Right cardiac atrium (tissue), 5 donors: ENCODE data around the gene ZNF335. TPM values are rescaled to one million over a fixed set of nuclear protein-coding genes. Genes with fewer than 3 reads are reported as not detected.
A peak's percentile ranks its signal among the peaks of the same experiment; 100 is the strongest.
"Not testable (repeated sequence)": the region's sequence is repeated elsewhere in the genome, so short reads cannot be mapped to it uniquely, and the experiment has no call there.

ENCODE experiments used
- ATAC-seq, 2 donors: fragments of 200-7000 bp; cut with Tn5 transposase; one replicate each; pipeline versions ENCODE4 v1.8.0 to v1.9.1; 2020; ENCODE audit warnings: moderate library complexity in 2 of 2, mild to moderate bottlenecking in 1 of 2
- DNase-seq, 3 donors: peaks; one replicate each; pipeline ENCODE4 v3.0.0-alpha.2; 2020
- H3K27ac ChIP-seq: one replicate; pipeline ENCODE4 v1.5.1; 2013; ENCODE audit warnings: mild to moderate bottlenecking, low read length, control low read depth, moderate library complexity
- H3K27me3 ChIP-seq: one replicate; pipeline ENCODE4 v1.6.1; 2013; ENCODE audit not compliant: control insufficient read depth, insufficient read depth
- H3K4me1 ChIP-seq: one replicate; pipeline ENCODE4 v1.6.1; 2013; ENCODE audit warnings: low read length; ENCODE audit not compliant: control insufficient read depth, insufficient read depth
- H3K4me3 ChIP-seq: one replicate; pipeline ENCODE4 v1.5.1; 2013; ENCODE audit warnings: low read length, control low read depth
- H3K9me3 ChIP-seq: one replicate; pipeline ENCODE4 v1.6.1; 2013; ENCODE audit warnings: low read length; ENCODE audit not compliant: control insufficient read depth
- WGBS: extraction: QIAGEN DNeasy Blood & Tissue Kit; methylation state at CpG from one replicate; pipeline ENCODE4 v1.1.7; 2013; 5-methylcytosine and 5-hydroxymethylcytosine counted together
- intact Hi-C, 4 donors: fragments of 100-400 bp; cut with DNase I; formaldehyde crosslinking; loops; one replicate each; pipeline versions ENCODE4 v1.11.0 to v1.14.0; 2022 to 2023
- polyA plus RNA-seq: library from polyadenylated mRNA; stranded (reverse); fragments of 200-250 nt; gene quantifications from one replicate; pipeline ENCODE4 v1.2.3, GENCODE V29; 2013
- total RNA-seq, 4 donors: library from RNA; stranded (reverse); fragmentation: NEBNext Ultra II Directional; extraction: Animal tissue kit (Norgen Biotek cat#: 25700); gene quantifications; one replicate each; pipeline ENCODE4 v1.2.1, GENCODE V29; 2021
- donor health status: healthy with polysubstance abuse.
- donor health status: DM: no; HTN: yes; CAD: no.
- donor health status: DM: no; HTN: no; CAD: no.
- donor health status: DM: no; HTN: yes; CAD: no; lungs with severe emphysema.
- donor health status: DM: yes; HTN: yes; CAD: no.

ZNF335 gene
- total and polyA plus RNA-seq, 5 donors = 6.4 to 10.1 (median 8.5) TPM

- ATAC-seq (no peak), DNase-seq (no peak)
- Histone ChIP-seq H3K4me1 (no peaks in the 10 kb centered on the region), H3K9me3 (no peaks in the 10 kb centered on the region), H3K27ac (no peak overlapping the region), H3K4me3 (no peak overlapping the region), H3K27me3 (no peaks in the 10 kb centered on the region)
- intact Hi-C loops = no loop called here
- WGBS = 92% methylated on average over 13 of the region's 13 CpGs
Observed at GRCh38 chr20:45940469-45940868, 31.5 kb downstream of the ZNF335 start.

GRCh38 chr20:45940053-45940452 is 31.9 kb downstream of the ZNF335 start:
- 86% methylated on average over 3 of the region's 3 CpGs for WGBS

GRCh38 chr20:45938727-45939438 is 33.1 kb downstream of the ZNF335 start:
- no peak overlapping the region for H3K4me3 ChIP-seq
- ATAC-seq = no peak
- WGBS = 85% methylated on average over 13 of the region's 13 CpGs
- H3K9me3 ChIP-seq = no peaks in the 10 kb centered on the region
- intact Hi-C loops = loop anchor here in 1 of 4 donors (10.0 kb wide), 1 partner anchor 104 kb away; the partner anchor contains the start of gene SNX21
- no peak overlapping the region for H3K27ac ChIP-seq
- H3K4me1 ChIP-seq = no peaks in the 10 kb centered on the region
- DNase-seq = peak in 1 of 3 donors; percentile 10
- no peaks in the 10 kb centered on the region for H3K27me3 ChIP-seq

More at GRCh38 chr20:45940053-45940452, 31.9 kb downstream of the ZNF335 start:
- Histone ChIP-seq H3K27me3 (no peaks in the 10 kb centered on the region), H3K4me1 (no peaks in the 10 kb centered on the region), H3K27ac (no peak overlapping the region), H3K4me3 (no peak overlapping the region), H3K9me3 (no peaks in the 10 kb centered on the region)
- no peak for ATAC-seq
- intact Hi-C loops = no loop called here
- DNase-seq = no peak

DNA sequence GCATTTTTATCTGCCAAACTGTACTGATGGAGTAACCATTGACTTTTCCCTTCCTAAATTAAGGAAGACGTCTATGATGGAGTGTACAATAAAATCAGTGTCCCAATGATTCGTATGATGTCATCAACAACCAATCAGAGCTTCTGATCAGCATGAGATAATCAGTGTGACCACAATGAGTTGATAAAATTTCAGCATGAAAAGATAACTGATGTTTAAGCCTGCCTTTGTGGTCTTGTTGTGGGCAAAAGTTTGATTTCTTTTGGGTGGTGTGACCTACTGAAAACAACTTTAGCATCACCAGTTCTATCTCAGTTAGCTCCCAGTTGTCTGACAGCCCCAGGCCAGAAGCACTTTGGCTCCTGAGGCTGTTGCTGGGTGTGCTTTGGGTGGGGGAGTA is 34.2 kb downstream of the ZNF335 start:
- ATAC-seq = no peak
- no peak for DNase-seq
- Histone ChIP-seq H3K27ac (no peak overlapping the region), H3K27me3 (no peaks in the 10 kb centered on the region), H3K4me1 (peaks cover 6% of the 10 kb centered on the region), H3K9me3 (no peaks in the 10 kb centered on the region), H3K4me3 (no peak overlapping the region)
- intact Hi-C loops = loop anchor here in 1 of 4 donors (10.0 kb wide), 1 partner anchor 103 kb away; the partner anchor contains the start of gene SNX21
- WGBS = 59% methylated on average over 2 of the region's 2 CpGs

- Histone ChIP-seq H3K27ac (peak overlapping the region; percentile 98), H3K4me3 (peak overlapping the region; percentile 92), H3K4me1 (peaks cover 6% of the 10 kb centered on the region), H3K27me3 (no peaks in the 10 kb centered on the region), H3K9me3 (no peaks in the 10 kb centered on the region)
- 7% methylated on average over 21 of the region's 21 CpGs for WGBS
- no peak for DNase-seq
- intact Hi-C loops = loop anchor here in 2 of 4 donors (2.0 to 10.0 kb wide), 2 partner anchors 45 to 101 kb away; partner anchors contain the start of genes CTSA (in 1 of the 2), NEURL2 (in 1 of the 2) and SNX21 (in 1 of the 2)
- ATAC-seq = peak; percentile 15 to 25
Observed at GRCh38 chr20:45935416-45936046, 36.5 kb downstream of the ZNF335 start.

DNA sequence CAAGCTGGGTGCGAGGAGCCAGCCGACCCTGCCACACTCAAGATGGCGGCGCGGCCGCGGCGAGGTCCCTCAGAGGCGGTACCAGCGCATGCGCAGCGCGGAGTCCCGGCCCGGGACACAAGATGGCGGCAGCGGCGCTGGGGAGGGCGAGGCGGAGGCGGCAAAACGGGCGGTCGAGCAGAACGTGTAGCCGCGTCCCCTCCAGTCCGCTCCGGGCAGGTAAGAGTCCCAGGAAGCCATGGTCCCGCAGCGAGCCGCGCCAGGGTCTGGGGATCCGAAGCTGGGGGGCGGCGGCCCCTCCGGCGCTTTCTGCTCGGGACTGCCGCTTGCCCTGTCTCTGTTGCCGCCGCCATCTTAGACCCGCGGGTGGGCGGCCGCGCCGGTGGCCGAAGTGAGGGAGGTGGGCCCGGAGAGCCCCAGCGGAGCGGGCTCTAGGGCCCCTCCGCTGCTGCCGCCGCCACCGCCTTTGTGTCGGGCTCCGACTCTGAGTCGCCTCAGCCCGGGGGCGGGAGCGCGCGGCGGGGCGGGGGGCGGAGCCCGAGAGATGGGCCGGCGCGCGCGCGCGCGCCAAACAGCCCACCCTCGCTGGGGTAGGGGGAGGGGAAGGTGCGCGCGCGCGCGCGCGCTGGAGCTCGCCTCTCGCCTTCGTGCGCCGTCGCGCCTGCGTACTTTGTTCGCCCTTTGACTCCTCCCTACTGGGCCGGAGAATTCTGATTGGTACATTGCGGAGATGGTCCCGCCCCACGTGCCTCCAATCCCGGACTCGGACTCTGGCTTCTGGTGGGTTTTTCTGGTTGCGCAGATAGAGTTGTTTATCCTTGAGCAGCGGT is 37.2 kb downstream of the ZNF335 start, which contains the start of gene PCIF1:
PCIF1 (plus strand) TSS at position 98 of the 830 bp plus-strand sequence. CDS start 4,317 bp downstream, outside the sequence.
- peak within 1 kb of the TSS; percentile 98 for H3K27ac ChIP-seq
- DNase-seq (peak; percentile 98 to 100 (median 99)), ATAC-seq (peak; percentile 92 to 93)
- H3K27me3 ChIP-seq = no peaks in the 10 kb centered on the region
- under 1% methylated on average over 102 of the region's 102 CpGs for WGBS
- no peaks in the 10 kb centered on the region for H3K9me3 ChIP-seq
- H3K4me1 ChIP-seq = peaks cover 6% of the 10 kb centered on the region
- peak within 1 kb of the TSS; percentile 92 for H3K4me3 ChIP-seq
- intact Hi-C loops = loop anchor here in 2 of 4 donors (2.0 to 10.0 kb wide), 2 partner anchors 44 to 100 kb away; partner anchors contain the start of genes CTSA (in 1 of the 2), NEURL2 (in 1 of the 2) and SNX21 (in 1 of the 2)

GRCh38 chr20:45934046-45934585 is 37.9 kb downstream of the ZNF335 start:
- intact Hi-C loops = loop anchor here in 2 of 4 donors (2.0 to 10.0 kb wide), 2 partner anchors 43 to 99 kb away; partner anchors contain the start of genes CTSA (in 1 of the 2), NEURL2 (in 1 of the 2) and SNX21 (in 1 of the 2)
- H3K4me3 ChIP-seq = peak overlapping the region; percentile 89
- peaks cover 6% of the 10 kb centered on the region for H3K4me1 ChIP-seq
- no peaks in the 10 kb centered on the region for H3K27me3 ChIP-seq
- under 1% methylated on average over 34 of the region's 34 CpGs for WGBS
- no peaks in the 10 kb centered on the region for H3K9me3 ChIP-seq
- H3K27ac ChIP-seq = peak overlapping the region; percentile 80
- ATAC-seq (peak; percentile 58 to 63), DNase-seq (peak; percentile 82 to 93 (median 91))

DNA sequence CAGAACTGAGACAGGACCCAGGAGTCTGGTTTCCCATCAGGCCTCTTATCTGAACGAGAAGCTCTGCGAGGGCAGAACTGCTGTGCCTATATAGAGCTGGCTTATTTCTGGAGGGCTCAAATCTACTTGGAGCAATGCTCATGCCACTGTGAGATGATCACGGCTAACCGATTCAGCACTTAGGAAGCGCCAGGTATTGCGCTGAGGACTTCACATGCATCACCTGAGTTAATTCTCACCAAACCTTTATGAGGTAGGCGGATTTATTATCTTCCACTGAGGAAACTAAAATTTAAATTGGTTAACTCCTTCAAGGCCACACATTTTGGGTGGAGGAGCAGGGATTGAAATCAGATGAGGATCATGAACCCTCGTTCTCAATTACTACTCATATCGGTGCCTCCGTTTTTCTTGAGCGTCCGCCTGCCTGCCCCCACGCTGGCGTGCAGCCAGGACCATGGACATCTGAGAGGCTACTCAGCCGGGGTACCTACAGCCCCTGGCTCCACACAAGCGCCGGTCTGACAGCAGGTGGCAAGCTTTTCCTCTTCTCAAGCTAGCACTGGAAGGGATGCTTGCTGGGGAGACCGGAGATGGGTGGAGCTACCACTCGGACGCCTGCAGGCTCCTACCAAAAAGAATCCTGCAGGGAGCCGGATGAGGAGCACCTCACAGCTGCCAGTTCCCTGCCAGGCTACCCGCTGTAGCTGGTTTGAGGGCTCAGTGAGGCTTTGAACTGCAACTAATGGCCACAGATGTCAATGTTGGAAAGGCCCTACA is 38.5 kb downstream of the ZNF335 start:
- WGBS = 21% methylated on average over 22 of the region's 22 CpGs
- ATAC-seq = peak; percentile 55 to 65
- Histone ChIP-seq H3K4me1 (peaks cover 6% of the 10 kb centered on the region), H3K9me3 (no peaks in the 10 kb centered on the region), H3K4me3 (peak overlapping the region; percentile 89), H3K27ac (peak overlapping the region; percentile 80), H3K27me3 (no peaks in the 10 kb centered on the region)
- intact Hi-C loops = loop anchor here in 2 of 4 donors (2.0 to 10.0 kb wide), 2 partner anchors 43 to 99 kb away; partner anchors contain the start of genes CTSA (in 1 of the 2), NEURL2 (in 1 of the 2) and SNX21 (in 1 of the 2)
- DNase-seq = peak; percentile 73 to 88 (median 88)

- not testable (repeated sequence) for H3K9me3 ChIP-seq, H3K27me3 ChIP-seq, H3K4me3 ChIP-seq, ATAC-seq, DNase-seq, H3K4me1 ChIP-seq, H3K27ac ChIP-seq
- WGBS = 94% methylated on average over 17 of the region's 17 CpGs
- intact Hi-C loops = loop anchor here in 1 of 4 donors (10.0 kb wide), 1 partner anchor 97 kb away; the partner anchor contains the start of gene SNX21
Observed at GRCh38 chr20:45931680-45932079, 40.3 kb downstream of the ZNF335 start.
